ENCODE results near the gene DNAJC17.

- TF ChIP-seq CTCF (IDR thresholded peaks at IDR 0.05) (no peak), SIN3A (IDR thresholded peaks at IDR 0.05; ENCODE audit: borderline replicate concordance, insufficient read depth, low read depth, low read length) (no peak), POLR2AphosphoS5 (IDR thresholded peaks at IDR 0.05; ENCODE audit: low read depth, low read length) (no peak)
These were observed 28.7 kb upstream of the DNAJC17 start for GRCh38 chr15:40836020-40836419.
